Right lung (tissue), 5 donors: Measurements from ENCODE around the gene MYBBP1A. TPM values are rescaled to one million over a fixed set of nuclear protein-coding genes. Genes with fewer than 3 reads are reported as not detected.

Experiments used
- DNase-seq, 2 donors: peaks; one replicate each; pipeline ENCODE4 v3.0.0-alpha.2; 2013
- polyA plus RNA-seq, 5 donors: library from polyadenylated mRNA; unstranded; fragments of 120-200 nt; gene quantifications; one replicate each; pipeline versions ENCODE4 v1.2.1 to v1.2.3, GENCODE V29; 2013; ENCODE audit warnings: inconsistent platforms in 1 of 5, low replicate concordance in 1 of 5; ENCODE audit not compliant: insufficient read length in 5 of 5, insufficient read depth in 1 of 5

MYBBP1A gene
- polyA plus RNA-seq, 5 donors: 29.0 to 51.0 (median 35.3) TPM

DNA sequence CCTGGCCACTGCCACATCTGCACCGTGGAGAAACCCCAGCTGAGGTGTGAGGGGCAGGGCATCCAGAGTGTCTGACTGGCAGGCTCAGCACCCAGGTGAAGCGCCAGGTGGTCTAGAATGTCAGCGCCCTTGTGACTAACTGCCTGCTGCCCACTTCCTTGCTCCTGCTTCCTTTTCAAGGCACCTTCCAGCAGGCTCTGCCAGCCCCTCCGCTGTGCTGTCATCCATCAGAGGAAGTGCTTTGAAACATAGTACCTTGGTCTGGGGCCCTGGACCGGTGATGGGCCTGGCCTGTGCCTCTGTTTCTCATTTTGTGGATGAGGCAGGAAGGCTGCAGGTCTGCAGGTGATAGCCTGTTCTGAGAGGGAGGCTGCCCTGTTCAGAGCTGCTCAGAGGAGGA, 51.0 kb downstream of the MYBBP1A start:
- no peak for DNase-seq

- DNase-seq: no peak
Observed at GRCh38 chr17:4503283-4504025, 51.7 kb downstream of the MYBBP1A start.

DNA sequence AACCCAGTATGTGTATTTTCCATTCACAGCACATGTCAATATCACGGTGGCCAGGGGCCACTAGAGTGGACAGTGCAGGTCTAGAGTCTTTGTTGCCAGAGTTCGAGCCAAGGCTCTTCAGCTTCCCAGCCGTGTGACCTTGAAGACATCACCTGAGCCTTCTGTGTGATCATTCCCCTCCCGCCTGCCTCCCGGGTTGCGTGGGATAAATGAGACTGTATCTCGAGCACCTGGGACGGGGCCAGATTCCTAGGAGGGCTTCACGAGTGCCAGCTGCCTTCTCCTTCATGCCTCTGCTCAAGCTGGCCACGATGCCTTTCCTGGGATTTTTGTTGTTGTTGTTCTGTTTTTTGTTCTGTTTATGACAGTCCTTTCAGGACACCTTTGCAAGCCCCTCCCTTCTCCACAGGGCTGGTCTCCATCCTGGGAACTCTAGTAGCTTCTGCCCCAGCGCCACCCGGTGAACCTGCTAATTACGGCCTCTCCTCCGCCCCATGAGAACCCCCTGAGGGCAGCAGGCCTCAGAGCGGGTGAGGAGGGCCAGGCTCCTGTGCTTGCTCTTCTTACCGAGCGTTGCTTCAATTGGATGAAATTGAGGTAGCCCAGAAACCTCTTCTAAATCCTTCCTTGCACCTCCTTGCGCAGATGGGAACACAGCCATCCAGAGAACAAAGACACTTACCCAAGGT, 52.6 kb downstream of the MYBBP1A start:
- no peak for DNase-seq

- DNase-seq: no peak
Observed at GRCh38 chr17:4501295-4501949, 53.8 kb downstream of the MYBBP1A start.

DNA sequence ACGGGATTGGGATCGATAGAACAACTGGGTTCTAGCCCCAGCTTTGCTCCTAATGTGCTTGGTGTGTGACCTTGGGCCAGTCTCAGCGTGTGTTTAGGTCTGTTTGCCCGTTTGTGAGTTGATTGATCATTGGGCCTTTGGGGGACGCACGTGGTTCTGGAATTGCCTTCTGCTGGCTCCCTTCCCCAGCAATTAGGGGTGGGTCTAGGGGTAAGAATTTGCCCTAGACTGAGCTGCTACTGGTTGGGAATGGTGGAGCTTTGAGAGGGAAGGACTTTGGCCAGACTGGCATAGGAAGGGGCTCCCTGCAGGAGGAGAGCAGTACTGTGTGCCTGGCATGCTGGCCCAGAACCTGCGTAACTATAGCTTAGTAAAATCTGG, 55.0 kb downstream of the MYBBP1A start:
- no peak for DNase-seq

DNA sequence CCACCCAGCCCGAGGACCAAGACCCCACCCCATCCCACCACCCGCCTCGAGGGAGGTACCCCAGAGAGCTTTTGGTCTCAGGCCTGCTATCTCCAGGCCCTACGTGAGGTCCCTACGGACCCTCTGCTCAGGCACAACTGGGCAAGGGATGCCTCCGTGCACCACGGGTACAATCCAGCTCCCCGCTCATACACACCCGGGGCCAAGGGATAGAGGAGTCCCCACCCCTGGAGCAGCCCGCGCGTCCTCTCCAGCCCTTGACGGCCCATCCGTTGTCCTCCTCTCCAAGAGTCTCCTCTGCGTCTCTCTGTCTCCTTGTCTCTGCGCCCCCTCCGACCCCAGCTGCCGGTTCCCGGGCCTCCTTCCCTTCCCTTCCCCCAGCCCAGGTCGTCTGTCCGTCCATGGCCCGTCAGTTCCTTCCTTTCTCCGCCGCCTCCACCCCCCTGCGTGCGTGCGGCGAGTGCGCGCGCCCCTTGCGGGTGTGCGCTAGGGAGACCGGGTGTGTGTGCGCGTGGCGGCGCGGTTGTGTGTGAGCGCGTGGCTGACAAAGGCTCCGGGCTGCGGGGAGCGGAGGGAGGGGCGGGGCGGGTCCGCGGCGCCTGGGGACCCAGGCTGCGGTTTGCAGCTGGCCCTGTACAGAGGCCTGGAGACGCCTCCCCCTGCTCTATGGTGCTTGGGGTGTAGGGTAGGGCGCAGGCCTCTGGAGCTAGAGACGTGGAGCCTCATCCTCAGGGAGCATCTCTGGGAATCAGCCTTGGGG, 55.6 kb downstream of the MYBBP1A start:
- DNase-seq: no peak

GRCh38 chr17:4498461-4499397, 56.5 kb downstream of the MYBBP1A start, which contains the start of gene SPNS2:
SPNS2 (plus strand) TSS chr17:4498881; CDS start chr17:4499048, 167 bp downstream.
- DNase-seq: no peak

GRCh38 chr17:4497101-4497824, 57.9 kb downstream of the MYBBP1A start:
- DNase-seq: no peak

DNA sequence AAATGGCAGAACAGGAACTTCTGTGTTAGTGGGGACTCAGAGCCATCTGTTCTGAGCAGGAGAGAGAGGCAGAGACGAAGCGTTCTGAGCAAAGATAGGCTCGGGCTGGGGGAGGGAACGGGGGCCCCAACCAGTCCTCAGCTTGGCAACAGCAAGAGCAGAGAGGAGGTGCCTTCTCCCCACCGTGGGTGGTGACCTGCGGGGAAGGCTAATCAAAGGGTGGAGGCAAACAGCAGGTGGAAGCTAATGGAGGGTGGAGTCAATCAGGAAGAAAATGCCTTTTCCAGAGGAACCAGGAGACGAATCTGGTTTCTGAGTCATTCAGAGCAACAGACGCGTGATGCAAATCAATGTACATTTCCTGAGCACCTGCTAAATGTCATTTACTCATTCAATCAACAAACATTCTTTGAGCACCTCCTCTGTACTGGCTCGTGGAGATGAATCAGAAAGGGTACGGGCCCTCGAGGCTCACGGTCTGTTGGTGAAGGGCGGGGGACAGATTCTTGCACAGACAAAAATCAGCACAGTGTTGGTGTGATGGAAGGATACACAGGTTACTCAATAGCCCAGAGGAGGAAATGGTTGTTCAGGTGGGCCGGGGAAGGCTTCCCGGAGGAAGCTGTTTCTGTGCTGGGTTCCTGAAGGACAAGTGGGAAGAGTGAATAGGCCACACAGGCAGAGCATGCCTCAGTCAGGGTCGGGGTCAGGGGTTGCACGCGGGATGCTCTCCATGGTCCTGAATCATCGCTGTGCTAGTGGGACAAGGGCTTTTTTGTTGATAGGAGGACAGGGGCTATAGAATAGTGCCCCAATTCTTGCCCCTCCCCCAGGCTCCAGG, 62.2 kb downstream of the MYBBP1A start:
- DNase-seq: no peak

- DNase-seq: no peak
Observed at GRCh38 chr17:4490637-4491061, 64.5 kb downstream of the MYBBP1A start.

- no peak for DNase-seq
Observed at GRCh38 chr17:4490109-4490591, 65.0 kb downstream of the MYBBP1A start.

GRCh38 chr17:4488989-4489595, 66.1 kb downstream of the MYBBP1A start:
- no peak for DNase-seq

Other genes with a start within 250 kb of the MYBBP1A start
- 10 to 100 TPM; 48.4 to 57.4 (median 49.4) TPM for gene UBE2G1, start 188.7 kb downstream of the MYBBP1A start, polyA plus RNA-seq
- gene SPNS3, start 121.4 kb downstream of the MYBBP1A start, polyA plus RNA-seq: 1 to 10 TPM in 3 of 5 donors, under 1 TPM in 2; 0.75 to 1.6 (median 1.2) TPM
- 10 to 100 TPM; 17.3 to 30.7 (median 23.5) TPM for gene SPNS2, start 56.5 kb downstream of the MYBBP1A start, polyA plus RNA-seq
- gene GGT6, start 5.2 kb upstream of the MYBBP1A start, polyA plus RNA-seq: 1 to 10 TPM; 3.9 to 9.8 (median 6.1) TPM
- gene SMTNL2, start 29.1 kb upstream of the MYBBP1A start, polyA plus RNA-seq: 10 to 100 TPM; 17.2 to 32.0 (median 22.6) TPM
- gene ALOX15, start 86.3 kb upstream of the MYBBP1A start, polyA plus RNA-seq: 1 to 10 TPM; 2.9 to 5.0 (median 3.4) TPM
- gene PELP1, start 148.8 kb upstream of the MYBBP1A start, polyA plus RNA-seq: 10 to 100 TPM; 32.8 to 56.6 (median 47.0) TPM
- gene ARRB2, start 155.2 kb upstream of the MYBBP1A start, polyA plus RNA-seq: 10 to 100 TPM; 39.2 to 56.5 (median 44.9) TPM
- 10 to 100 TPM; 21.2 to 25.9 (median 24.0) TPM for gene MED11, start 176.0 kb upstream of the MYBBP1A start, polyA plus RNA-seq
- gene ZMYND15, start 184.4 kb upstream of the MYBBP1A start, polyA plus RNA-seq: under 1 TPM; 0.34 to 0.87 (median 0.65) TPM
- 10 to 100 TPM; 12.1 to 24.4 (median 16.9) TPM for gene CXCL16, start 184.5 kb upstream of the MYBBP1A start, polyA plus RNA-seq
- gene TM4SF5, start 216.5 kb upstream of the MYBBP1A start, polyA plus RNA-seq: not detected
- under 1 TPM in 4 of 5 donors, not detected in 1; 0.16 to 0.97 (median 0.35) TPM for gene VMO1, start 231.0 kb upstream of the MYBBP1A start, polyA plus RNA-seq
- 1 to 10 TPM in 3 of 5 donors, under 1 TPM in 2; 0.64 to 1.7 (median 1.0) TPM for gene GLTPD2, start 233.6 kb upstream of the MYBBP1A start, polyA plus RNA-seq
- 100 to 1,000 TPM in 3 of 5 donors, 10 to 100 TPM in 2; 97.5 to 118 (median 100) TPM for gene PSMB6, start 240.8 kb upstream of the MYBBP1A start, polyA plus RNA-seq